ENCODE data around the gene DRGX. TPM values are rescaled to one million over a fixed set of nuclear protein-coding genes. Genes with fewer than 3 reads are reported as not detected.

DRGX gene
- total RNA-seq, 1 donor from 2014 or later: not detected

DNA sequence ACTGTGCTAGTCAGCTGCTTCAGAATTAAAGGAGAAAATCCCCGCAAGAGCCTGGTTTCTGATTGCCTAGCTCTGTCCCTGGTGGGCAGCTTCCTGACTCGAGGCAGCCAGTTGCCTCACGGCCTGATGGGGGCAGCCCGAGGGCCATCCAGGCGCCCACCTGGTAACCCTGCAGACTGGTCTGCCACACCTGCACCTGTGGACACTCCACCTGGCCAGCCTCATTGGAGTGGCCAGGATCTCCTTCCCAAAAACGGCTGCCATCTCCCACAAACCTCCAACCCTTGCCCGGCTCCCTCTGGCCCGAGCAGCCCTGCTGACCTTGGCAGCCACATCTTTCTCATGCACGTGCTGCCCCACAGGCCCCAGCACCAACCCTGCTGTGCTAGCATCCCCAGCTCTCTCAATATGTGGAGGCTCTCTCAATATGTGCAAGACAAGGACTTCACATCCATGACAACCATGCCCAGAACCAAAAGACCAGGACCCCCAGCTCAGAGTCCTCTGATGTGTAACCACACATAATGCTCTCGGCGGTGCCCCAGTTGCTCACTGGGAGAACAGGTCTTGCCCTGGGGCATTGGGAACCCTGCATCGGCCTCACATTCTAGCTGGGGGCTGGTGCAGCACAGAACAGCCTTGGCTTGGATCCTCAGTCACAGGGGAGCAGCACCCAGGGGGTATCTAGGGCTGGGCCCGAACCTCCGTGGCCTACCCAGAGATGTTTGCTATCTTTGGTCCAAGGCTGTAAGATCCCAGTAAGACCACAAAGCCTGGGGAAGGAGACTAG lies 14.6 kb downstream of the DRGX start:
- ATAC-seq: no peak

GRCh38 chr10:49379596-49380410 lies 16.1 kb downstream of the DRGX start:
- no peak for ATAC-seq

GRCh38 chr10:49377256-49377655 lies 18.6 kb downstream of the DRGX start:
- ATAC-seq: no peak

DNA sequence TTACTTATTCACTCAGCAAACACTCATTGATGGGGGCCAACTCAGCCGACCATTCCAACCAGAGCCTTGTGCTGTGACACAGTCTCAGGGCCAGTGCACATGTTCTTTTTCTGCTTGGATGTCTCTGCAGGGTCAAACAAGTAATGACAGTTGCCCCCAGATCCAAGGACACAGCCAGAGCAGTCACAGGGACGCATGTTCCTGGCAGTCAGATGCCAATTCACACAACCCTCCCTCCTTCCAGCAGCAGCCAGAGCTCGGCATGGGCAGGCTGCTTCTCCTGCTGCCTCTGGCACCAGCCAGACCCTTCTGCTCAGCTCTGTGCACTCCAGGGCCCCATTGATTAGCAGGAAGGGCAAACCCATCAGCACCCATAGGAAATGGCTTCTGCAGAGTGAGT lies 20.3 kb downstream of the DRGX start:
- no peak for ATAC-seq

DNA sequence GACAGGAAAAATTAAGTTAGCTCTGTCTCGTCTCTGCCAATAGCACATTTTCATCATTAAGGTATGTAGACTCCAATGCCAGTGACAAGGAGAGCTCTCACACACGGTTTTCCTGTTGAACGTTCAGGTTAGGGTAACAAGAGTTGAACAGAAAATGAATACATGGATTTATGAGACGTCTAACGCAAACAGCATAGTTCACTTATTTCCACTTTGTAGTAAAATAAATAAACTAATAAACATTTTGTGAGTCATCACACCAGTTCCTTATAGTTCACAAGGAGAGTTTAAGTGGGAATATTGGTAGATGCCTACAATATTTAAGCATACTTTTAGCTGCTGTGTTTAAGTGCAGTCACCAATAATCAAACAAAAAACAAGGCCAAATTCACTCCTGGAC lies 21.1 kb downstream of the DRGX start:
- ATAC-seq: no peak

- ATAC-seq: no peak
Observed at GRCh38 chr10:49373361-49373760, 22.5 kb downstream of the DRGX start.

- no peak for ATAC-seq
Observed at GRCh38 chr10:49371967-49372366, 23.9 kb downstream of the DRGX start.

DNA sequence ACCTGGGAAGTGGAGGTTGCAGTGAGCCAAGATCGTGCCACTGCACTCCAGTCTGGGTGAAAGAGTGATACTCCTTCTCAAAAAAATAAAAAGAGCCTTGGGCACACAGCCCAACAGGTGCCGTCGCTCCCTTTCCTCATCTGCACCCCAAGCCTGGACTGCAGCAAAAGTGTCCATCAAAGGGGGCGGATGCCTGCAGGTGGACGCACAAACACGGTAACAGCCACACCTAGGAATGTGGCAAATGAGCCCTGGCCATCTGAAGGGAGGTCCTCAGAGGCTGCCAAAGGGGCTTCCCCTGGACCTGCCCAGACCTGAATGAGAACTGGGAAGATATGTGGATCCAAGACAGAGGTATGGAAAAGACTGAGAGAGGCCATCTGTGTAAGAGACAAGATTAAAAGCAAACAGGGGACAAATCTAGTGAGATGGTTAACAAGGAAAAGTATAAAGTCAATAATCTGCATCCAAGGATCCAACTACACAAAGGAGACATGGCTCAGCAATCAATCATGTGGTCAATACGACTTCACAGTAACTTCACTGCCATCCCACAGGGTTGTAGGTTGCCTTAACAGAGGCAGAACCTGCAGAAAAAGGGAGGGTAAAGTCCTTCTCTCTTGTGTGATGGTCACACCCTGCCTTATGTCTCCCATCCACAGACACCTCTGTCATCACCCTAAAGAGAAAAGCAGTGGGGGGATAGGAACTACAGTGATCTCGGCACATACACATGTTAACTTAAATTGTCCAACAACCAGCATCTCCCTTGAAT lies 25.4 kb downstream of the DRGX start:
- no peak for ATAC-seq

GRCh38 chr10:49369216-49370162 lies 26.4 kb downstream of the DRGX start:
- ATAC-seq: no peak

DNA sequence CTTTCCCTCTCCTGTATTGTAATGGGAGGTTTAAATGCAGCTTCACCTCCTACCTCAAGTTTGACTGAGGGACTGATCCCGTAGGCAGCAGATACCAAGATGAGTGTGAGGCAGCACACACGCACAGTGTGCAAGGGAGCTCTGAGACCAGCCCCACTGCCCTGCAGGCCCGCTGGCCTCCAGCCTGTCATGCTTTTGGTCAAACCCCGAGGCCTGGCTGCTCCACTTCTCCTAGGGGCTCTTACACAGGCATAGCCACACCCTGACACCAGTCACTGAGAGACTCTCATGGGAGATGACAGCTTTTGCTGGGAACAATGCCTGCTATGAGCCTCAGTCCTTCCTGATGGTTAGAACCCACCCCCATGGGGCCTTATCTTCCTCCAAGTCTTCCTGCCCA lies 27.6 kb downstream of the DRGX start:
- no peak for ATAC-seq

DNA sequence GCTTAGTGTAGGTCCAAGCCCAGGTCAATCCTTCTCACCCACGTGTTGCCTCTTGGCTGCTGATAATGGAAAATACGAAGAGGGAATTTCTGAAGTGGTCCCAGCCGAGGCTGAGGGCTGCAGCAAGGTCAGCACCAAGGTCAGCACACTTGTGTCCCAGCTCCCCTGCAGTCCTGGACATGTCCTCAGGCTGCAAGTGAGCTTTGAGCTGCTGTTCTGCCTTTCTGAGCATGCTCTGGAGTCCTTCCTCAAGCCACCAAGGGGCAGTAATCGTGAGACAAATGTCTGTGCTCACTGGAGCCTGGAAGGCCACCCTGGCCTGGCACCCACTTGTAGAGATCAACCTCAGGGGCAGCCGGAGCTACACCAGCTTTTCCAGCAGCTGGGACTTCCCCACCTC lies 28.3 kb downstream of the DRGX start:
- ATAC-seq: no peak

DNA sequence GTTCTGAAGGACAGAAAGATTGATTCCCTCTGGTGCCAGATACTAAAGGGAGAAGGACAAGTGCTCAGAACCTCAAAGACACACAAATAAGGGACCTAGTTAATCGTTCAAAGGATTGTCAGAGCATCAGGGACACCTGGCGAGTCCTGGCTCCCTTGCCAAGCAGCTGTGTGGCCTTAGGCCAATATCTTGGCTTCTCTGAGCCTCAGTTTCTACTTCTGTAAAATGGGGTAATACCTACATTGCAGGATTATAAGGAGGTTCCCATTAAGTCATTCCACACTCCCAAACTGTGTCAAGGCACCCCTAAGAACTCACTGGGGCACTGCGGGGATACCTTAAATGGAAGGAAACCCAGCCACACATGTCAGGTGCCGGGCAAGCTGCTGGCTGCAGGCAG lies 29.4 kb downstream of the DRGX start:
- ATAC-seq: no peak

GRCh38 chr10:49365675-49366415 lies 30.0 kb downstream of the DRGX start:
- no peak for ATAC-seq

- ATAC-seq: no peak
Observed at GRCh38 chr10:49365275-49365674, 30.6 kb downstream of the DRGX start.

GRCh38 chr10:49364747-49365146 lies 31.1 kb downstream of the DRGX start:
- ATAC-seq: no peak

DNA sequence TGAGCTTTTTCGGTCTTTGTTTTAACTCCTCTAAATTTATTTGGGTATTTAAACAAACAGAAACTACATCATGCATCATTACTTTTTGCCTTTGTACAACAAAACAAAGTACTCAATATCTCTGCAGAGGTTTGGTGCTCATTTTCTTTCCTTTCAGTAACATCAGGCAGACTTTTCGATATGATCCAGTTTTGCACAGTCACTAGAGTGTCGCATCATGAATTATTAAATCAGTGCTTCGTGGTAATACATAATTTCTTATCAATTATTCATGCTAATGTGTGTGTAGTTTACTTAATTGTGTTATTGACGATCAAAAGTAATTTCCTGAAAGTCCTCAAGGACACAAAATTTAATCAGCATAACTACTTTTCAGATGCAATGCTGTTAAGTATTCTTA lies 31.8 kb downstream of the DRGX start:
- no peak for ATAC-seq

GRCh38 chr10:49363309-49364031 lies 32.4 kb downstream of the DRGX start:
- no peak for ATAC-seq

DNA sequence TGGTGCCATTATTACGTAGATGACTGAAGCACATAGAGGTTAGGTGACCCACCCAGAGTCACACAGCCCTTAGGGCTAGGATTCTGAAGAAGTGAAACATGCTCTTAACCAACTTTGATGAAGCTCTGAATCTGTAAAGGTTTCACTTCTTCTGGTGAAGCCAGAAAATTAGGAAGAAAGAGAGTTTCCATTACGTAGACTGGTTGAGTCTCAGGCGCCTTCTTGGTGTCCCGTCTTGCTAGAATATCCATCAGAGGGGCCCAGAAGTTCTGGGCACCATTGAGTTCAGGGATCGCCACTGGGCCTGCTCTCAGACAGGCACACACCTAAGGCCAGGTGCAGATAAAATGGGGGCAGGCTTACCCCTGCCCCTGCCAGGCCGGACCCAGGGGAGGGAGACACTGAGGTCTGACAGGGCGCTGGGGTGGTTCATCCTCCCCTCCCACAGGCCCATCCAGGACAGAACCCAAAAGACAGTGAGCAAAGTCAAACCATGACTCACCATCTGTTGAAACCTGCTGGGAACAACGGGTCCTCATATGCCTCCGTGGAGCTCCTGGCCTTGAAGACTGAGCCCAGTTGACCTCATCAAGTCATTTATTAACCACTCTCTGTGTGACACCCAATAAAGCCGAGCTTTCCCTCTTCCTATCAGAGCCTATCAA lies 33.2 kb downstream of the DRGX start:
- ATAC-seq: no peak

GRCh38 chr10:49361735-49362568 lies 33.9 kb downstream of the DRGX start:
- ATAC-seq: no peak
